DMS53 treated with DMSO at 0.1 percent for 48 hours (cell line): Measurements from ENCODE around the gene IGF2BP2.
"Not testable (repeated sequence)": the region's sequence is repeated elsewhere in the genome, so short reads cannot be mapped to it uniquely, and the experiment has no call there.

Experiments used
- DNase-seq: peaks from one replicate; lab custom pipeline; 2025; ENCODE audit not compliant: unreplicated experiment; lab: John Stamatoyannopoulos, UW

The IGF2BP2 gene

DNA sequence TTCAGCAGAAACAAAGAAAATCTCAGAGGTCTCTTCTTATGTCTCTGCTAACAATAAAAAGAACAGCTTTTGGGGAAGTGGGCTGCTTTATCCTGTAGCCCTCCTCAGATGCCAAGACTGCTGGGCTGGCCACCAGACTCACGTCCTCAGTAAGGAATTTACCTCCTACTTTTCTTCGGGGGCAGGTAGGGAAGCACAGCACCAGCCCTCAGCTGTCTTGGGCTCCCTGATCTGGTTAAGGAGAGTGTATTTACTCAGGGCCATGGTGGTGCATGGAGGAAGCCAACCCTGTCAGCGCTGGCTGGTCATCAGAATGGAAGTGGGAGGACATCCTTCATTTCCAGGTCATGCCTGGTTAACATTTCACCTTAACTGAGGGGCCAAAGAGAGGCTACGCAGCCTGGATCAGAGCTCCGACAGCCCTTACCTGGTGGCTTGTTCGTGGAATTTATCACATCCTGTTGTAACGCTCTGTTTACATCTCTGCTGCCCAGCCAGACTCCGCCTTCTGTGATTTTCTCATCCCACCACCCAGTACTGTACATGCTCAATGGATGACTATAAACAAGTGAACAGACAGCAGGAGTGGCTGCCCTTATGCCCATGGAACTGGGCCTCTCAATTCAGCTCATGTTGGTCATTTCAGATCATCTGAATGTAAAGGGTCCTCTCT, 108.3 kb downstream of the IGF2BP2 start:
- DNase-seq: no peak

- DNase-seq: no peak
Observed at GRCh38 chr3:185715091-185715490, 109.8 kb downstream of the IGF2BP2 start.

DNA sequence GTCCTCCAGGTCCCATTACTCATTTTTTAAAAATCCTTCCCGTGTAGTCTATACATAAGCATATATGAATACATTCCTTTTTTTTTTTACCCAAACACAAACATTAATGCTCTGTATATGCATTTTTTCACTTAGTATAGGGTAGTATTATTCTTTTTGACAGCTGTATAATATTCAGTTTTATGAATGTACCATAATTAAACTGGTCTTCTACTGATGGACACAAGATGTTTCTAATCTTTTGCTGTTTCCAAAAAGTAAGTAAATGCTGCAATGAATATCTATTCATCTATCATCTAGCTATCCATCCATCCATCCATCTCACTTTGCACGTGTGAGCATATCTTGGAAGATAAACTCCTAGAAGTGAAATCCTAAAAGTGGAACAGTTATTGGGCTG, 110.8 kb downstream of the IGF2BP2 start:
- no peak for DNase-seq

DNA sequence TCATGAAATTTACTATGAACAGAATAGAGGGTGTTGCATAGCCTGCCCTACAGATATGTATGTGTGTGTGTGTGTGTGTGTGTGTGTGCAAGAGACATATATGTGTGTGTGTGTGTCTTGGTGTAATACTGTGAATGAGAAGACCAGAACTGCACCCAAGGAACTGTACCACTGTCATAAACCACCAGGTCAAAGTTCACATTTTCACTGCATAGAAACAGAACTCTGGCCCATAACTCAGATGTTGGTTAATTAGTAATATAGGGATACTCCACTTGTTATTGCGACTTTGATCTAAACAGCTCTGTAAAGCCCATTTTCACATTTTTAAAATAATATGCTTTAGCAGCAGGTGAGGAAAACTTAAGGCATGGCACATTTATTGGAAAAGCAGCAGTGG, 111.8 kb downstream of the IGF2BP2 start:
- no peak for DNase-seq

DNA sequence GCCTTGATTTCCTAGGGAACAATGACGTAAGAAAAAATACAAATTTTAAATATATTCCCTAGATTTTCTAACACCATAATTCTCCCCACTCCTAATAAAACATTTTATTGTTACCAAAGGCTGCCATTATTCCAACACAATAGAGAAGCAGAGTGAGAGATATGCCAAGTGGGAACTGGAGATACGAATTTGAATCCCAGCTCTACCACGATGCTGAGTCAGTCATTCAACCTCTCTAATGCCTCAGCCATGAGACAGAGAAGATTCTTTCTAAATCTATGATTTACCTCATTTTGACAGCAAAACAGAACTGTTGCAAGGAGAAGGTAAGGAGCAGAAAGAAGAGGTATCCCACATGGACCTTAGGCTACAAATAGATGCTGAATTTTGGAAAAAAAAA, 112.5 kb downstream of the IGF2BP2 start:
- no peak for DNase-seq

DNA sequence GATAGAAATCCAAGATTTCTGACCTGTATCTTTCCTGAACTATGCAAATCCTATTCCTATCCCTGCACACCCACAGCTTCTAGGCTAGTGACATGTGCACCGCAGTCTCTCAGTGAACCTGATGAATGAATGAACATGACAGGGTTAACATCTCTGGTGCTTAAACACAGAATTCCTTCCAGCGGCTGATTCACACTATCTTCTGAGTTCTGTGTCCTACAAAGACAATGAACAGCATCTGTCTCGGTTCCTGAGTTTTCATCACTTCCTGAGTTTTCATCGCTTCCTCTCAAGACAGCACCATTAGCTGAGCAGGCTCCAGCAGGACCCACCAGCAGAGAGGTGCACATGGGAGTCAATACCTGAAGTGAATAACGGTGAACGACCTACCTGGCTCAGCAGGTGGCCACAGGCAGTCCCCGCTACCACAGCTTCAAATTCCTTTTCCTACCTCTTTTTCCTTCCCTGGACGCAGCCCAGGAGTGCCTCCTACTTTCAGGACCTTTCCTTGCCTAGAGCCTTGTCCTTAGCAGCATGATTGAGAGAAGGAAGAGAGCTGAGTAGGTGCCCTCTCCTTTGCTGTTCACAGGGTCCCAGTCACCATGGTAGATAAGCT, 113.5 kb downstream of the IGF2BP2 start:
- DNase-seq: no peak

- no peak for DNase-seq
Observed at GRCh38 chr3:185709251-185709955, 115.4 kb downstream of the IGF2BP2 start.

GRCh38 chr3:185708392-185708791, 116.5 kb downstream of the IGF2BP2 start:
- no peak for DNase-seq

DNA sequence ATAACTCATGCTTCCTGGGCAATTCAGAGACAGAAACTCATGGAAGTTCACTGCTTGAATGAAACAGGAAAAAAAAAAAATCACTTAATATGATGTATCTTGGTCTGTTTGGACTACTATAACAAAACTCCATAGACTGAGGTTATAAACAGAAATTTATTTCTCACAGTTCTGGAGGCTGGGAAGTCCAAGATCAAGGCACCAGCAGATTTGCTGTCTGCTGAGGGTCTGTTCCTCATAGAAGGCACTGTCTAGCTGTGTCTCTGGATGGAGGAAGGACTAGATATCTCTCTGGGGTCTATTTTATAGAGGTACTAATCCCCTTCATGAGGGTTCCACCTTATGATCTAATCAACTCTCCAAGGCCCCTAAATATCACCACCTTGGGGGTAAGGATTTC, 119.3 kb downstream of the IGF2BP2 start:
- DNase-seq: no peak

GRCh38 chr3:185702262-185703225, 122.3 kb downstream of the IGF2BP2 start:
- DNase-seq: no peak

GRCh38 chr3:185701611-185702261, 123.1 kb downstream of the IGF2BP2 start:
- DNase-seq: no peak

DNA sequence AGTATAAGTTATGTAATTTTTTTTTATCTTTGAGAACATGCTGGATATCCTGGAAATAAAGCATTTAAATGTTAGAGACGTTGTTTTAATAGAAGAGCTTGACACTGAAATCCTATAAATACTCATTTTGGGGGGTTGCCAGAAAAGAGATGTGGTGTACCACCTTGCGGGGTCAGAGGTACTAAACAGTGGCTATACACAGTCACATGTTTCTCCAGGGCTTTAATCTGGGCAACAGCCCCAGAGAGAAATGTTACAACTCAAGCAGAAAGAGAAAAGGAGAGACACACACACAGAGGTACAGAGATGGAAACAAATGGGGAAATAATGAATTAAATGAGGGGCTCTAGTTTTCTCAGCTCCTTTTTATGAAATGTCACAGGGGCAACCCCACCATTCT, 124.9 kb downstream of the IGF2BP2 start:
- DNase-seq: no peak

DNA sequence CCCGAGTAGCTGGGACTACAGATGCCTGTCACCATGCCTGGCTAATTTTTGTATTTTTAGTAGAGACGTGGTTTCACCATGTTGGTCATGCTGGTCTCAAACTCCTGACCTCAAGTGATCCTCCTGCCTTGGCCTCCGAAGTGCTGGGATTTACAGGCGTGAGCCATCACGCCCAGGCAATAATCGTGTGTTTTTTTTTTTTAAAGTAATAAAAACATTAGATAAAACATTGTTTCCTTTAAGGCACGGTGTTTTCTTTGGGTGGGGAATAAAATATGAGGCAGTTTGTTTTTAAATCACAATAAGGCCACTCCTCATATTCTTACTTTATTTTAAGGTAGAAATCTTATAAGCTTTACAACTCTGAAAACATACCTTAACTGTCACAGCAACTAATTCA, 127.6 kb downstream of the IGF2BP2 start:
- DNase-seq: not testable (repeated sequence)

GRCh38 chr3:185696039-185696438, 128.8 kb downstream of the IGF2BP2 start:
- no peak for DNase-seq

- DNase-seq: no peak
Observed at GRCh38 chr3:185693985-185694653, 130.7 kb downstream of the IGF2BP2 start.

- no peak for DNase-seq
Observed at GRCh38 chr3:185691622-185692021, 133.2 kb downstream of the IGF2BP2 start.

- DNase-seq: no peak
Observed at GRCh38 chr3:185687271-185687878, 137.5 kb downstream of the IGF2BP2 start.

GRCh38 chr3:185685231-185686035, 139.4 kb downstream of the IGF2BP2 start:
- no peak for DNase-seq

- DNase-seq: no peak
Observed at GRCh38 chr3:185680231-185680630, 144.6 kb downstream of the IGF2BP2 start.
